Neuronal stem cell (in vitro differentiated cells): Measurements from ENCODE around the gene MRNIP.

Experiments used
- DNase-seq: peaks from one replicate; pipeline ENCODE4 v3.0.0-alpha.2; 2013; ENCODE audit warnings: low spot score
- H2AFZ ChIP-seq: one replicate; pipeline ENCODE4 v1.6.1; 2013; ENCODE audit warnings: mild to moderate bottlenecking, low read length, inconsistent platforms
- H2AK5ac ChIP-seq: 2 replicates; pipeline ENCODE4 v1.6.1; 2013; ENCODE audit warnings: low read depth, mild to moderate bottlenecking, inconsistent platforms, low read length, moderate library complexity, mixed read lengths
- H2BK120ac ChIP-seq: 2 replicates; pipeline ENCODE4 v1.6.1; 2013; ENCODE audit warnings: low read depth, mild to moderate bottlenecking, inconsistent platforms, low read length, moderate library complexity, mixed read lengths
- H2BK12ac ChIP-seq: one replicate; pipeline ENCODE4 v1.6.1; 2013; ENCODE audit warnings: low read length, inconsistent platforms
- H2BK15ac ChIP-seq: 2 replicates; pipeline ENCODE4 v1.6.1; 2013; ENCODE audit warnings: mild to moderate bottlenecking, low read length, inconsistent platforms, mixed read lengths
- H2BK5ac ChIP-seq: one replicate; pipeline ENCODE4 v1.6.1; 2013; ENCODE audit warnings: inconsistent platforms, mild to moderate bottlenecking, low read length, moderate library complexity
- H3K14ac ChIP-seq: one replicate; pipeline ENCODE4 v1.6.1; 2013; ENCODE audit warnings: low read length, inconsistent platforms
- H3K18ac ChIP-seq: 2 replicates; pipeline ENCODE4 v1.6.1; 2013; ENCODE audit warnings: low read length, inconsistent platforms
- H3K23ac ChIP-seq: 2 replicates; pipeline ENCODE4 v1.6.1; 2013; ENCODE audit warnings: low read depth, mild to moderate bottlenecking, mixed read lengths, low read length, inconsistent platforms; ENCODE audit not compliant: poor library complexity
- H3K27ac ChIP-seq: replicated peaks from 3 replicates; pipeline ENCODE4 v1.5.1; 2013; ENCODE audit warnings: low read length, inconsistent platforms
- H3K27me3 ChIP-seq, 3 experiments: 2 replicates each; pipeline ENCODE4 v1.6.1; 2013; ENCODE audit warnings: low read length in 3 of 3, mild to moderate bottlenecking in 2 of 3, inconsistent platforms in 1 of 3, low read depth in 1 of 3, mixed read lengths in 1 of 3, moderate library complexity in 1 of 3; ENCODE audit not compliant: control insufficient read depth in 3 of 3, insufficient read depth in 3 of 3
- H3K36me3 ChIP-seq, 2 donors: replicated peaks in 1 of 2; 2 replicates each; pipeline ENCODE4 v1.6.1; 2013; ENCODE audit warnings: low read length in 2 of 2; ENCODE audit not compliant: control insufficient read depth in 2 of 2, insufficient read depth in 2 of 2
- H3K4ac ChIP-seq: 2 replicates; pipeline ENCODE4 v1.6.1; 2013; ENCODE audit warnings: inconsistent platforms, mild to moderate bottlenecking, low read length, moderate library complexity
- H3K4me1 ChIP-seq, 2 donors: 1 replicate in 1 of 2; 2 replicates in 1 of 2; pipeline ENCODE4 v1.6.1; 2013; ENCODE audit warnings: low read length in 2 of 2, low read depth in 1 of 2; ENCODE audit not compliant: control insufficient read depth in 2 of 2, insufficient read depth in 1 of 2
- H3K4me2 ChIP-seq: one replicate; pipeline ENCODE4 v1.6.1; 2013; ENCODE audit warnings: mild to moderate bottlenecking, low read length, inconsistent platforms; ENCODE audit not compliant: insufficient read depth, poor library complexity, severe bottlenecking
- H3K4me3 ChIP-seq, 2 donors: 2 replicates each; pipeline ENCODE4 v1.5.1; 2013; ENCODE audit warnings: low read length in 2 of 2, mild to moderate bottlenecking in 2 of 2, inconsistent platforms in 1 of 2, moderate library complexity in 1 of 2
- H3K79me1 ChIP-seq: one replicate; pipeline ENCODE4 v1.6.1; 2013; ENCODE audit warnings: low read depth, mild to moderate bottlenecking, inconsistent platforms, low read length, moderate library complexity
- H3K9ac ChIP-seq: one replicate; pipeline ENCODE4 v1.6.1; 2013; ENCODE audit warnings: mild to moderate bottlenecking, low read depth, low read length, inconsistent platforms; ENCODE audit not compliant: poor library complexity
- H3K9me3 ChIP-seq, 2 donors: replicated peaks in 1 of 2; 2 replicates each; pipeline versions ENCODE3 to v1.6.1; 2013; ENCODE audit warnings: low read length in 2 of 2, mild to moderate bottlenecking in 2 of 2, inconsistent platforms in 1 of 2, low read depth in 1 of 2, mixed read lengths in 1 of 2, moderate library complexity in 1 of 2; ENCODE audit not compliant: control insufficient read depth in 2 of 2, insufficient read depth in 1 of 2
- H4K8ac ChIP-seq: one replicate; pipeline ENCODE4 v1.6.1; 2013; ENCODE audit warnings: low read depth, mild to moderate bottlenecking, inconsistent platforms, low read length, moderate library complexity
- H4K91ac ChIP-seq: one replicate; pipeline ENCODE4 v1.6.1; 2013; ENCODE audit warnings: low read length, low read depth, mild to moderate bottlenecking, inconsistent platforms; ENCODE audit not compliant: poor library complexity
- WGBS, 2 donors: extraction: QIAGEN DNeasy Blood & Tissue Kit; methylation state at CpG; one replicate each; pipeline ENCODE4 v1.1.7; 2013; ENCODE audit warnings: missing lambda C conversion rate in 2 of 2, mixed read lengths in 1 of 2; ENCODE audit not compliant: insufficient read length in 2 of 2, insufficient replicate concordance in 1 of 2; ENCODE audit errors: extremely low coverage in 2 of 2; 5-methylcytosine and 5-hydroxymethylcytosine counted together

The MRNIP gene

DNA sequence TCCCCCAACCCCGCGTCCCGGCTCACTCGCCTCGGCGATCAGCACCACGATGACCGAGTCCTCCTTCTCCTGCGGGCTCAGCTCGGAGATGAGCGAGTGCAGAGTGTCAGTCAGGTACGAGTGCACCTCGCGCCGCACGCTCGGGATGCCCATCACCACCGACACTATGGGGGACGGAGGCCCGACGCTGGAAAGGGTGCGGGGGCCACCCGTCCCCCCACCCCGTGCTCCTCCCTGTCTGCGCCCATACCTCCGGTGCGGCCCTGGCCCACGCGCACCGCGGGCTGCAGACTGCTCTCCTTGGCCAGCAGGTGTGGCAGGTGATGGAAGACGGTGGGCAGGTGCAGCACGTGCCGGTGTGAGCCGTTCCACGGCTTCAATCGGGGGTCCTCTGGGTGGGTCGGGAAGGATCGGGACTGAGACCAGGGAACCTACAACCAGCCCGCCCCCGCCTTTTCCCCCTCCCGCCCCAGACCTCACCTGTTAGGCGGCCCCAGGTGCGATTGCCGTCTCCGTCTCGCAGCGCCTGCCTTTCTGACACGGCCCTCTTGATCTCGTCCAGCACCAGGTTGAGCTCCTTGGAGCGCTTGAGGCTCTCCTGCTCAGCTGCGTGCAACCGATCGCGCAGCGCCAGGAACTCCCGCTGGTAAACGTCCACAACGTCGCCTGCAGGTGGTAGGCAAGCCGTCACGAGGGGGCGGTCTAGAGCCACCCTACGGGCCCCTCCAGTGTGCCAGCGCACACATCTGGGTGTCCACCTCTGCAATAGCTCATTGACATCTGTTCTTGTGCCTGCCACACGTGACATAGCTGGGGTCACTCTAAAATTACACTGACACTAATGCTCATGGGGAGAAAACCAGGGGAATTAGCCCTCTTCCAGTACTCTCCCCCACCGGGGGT lies 57.1 kb downstream of the MRNIP start:
- peaks cover 15 to 28% of the 10 kb centered on the region in 2 donors for H3K4me1 ChIP-seq
- H4K91ac ChIP-seq, result no peak overlapping the region
- H3K4ac ChIP-seq, result peak overlapping the region; percentile 95
- peaks cover 0 to 4% of the 10 kb centered on the region in 2 donors for H3K9me3 ChIP-seq
- H3K23ac ChIP-seq, result peak overlapping the region; percentile 78
- H3K4me3 ChIP-seq, result no peak overlapping the region
- peak overlapping the region; percentile 57 for H2BK15ac ChIP-seq
- H3K18ac ChIP-seq, result peak overlapping the region; percentile 85
- DNase-seq, result no peak
- no peak overlapping the region for H2AFZ ChIP-seq
- peak overlapping the region; percentile 92 for H2AK5ac ChIP-seq
- H3K14ac ChIP-seq, result no peak overlapping the region
- no peak overlapping the region for H3K4me2 ChIP-seq
- no peak overlapping the region for H3K27ac ChIP-seq
- H2BK12ac ChIP-seq, result peak overlapping the region; percentile 90
- no peak overlapping the region for H2BK5ac ChIP-seq
- peaks cover 26 to 59% of the 10 kb centered on the region in 2 donors for H3K36me3 ChIP-seq
- peaks cover 10% of the 10 kb centered on the region for H3K79me1 ChIP-seq
- peaks cover 0 to 4% (median 0%) of the 10 kb centered on the region in 3 experiments for H3K27me3 ChIP-seq
- no peak overlapping the region for H4K8ac ChIP-seq
- no CpG with 5 or more reads among the region's 67 CpGs for WGBS, 2 donors
- peak overlapping the region; percentile 44 for H3K9ac ChIP-seq
- H2BK120ac ChIP-seq, result no peak overlapping the region

DNA sequence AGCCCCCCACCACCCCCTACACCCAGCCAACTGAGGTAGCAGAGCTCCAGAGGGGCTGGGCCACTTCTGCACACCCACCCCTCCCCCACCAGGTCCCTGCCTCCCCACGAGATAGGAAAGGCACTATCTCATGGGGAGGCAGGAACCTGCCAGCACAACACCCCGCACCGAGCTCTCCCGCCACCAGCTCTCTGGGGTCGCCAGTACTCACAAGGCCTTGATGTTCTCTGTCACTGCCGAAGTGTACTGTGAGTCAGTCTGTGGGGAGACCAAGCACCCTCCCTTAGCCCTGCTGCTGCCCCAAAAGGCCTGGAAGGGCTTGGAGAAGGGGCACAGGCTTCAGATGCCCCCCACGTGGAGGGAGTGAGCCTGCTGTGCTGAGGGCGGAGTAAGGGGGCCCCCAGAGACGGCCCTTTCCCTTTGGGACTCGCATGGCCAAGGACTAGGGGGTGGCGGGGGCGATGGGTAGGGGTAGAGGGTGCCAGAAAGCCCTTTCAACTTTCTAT lies 57.9 kb downstream of the MRNIP start:
- H3K4me1 ChIP-seq, result peaks cover 18 to 29% of the 10 kb centered on the region in 2 donors
- no peak overlapping the region for H3K9ac ChIP-seq
- H3K27me3 ChIP-seq, result peaks cover 0 to 4% (median 0%) of the 10 kb centered on the region in 3 experiments
- H3K36me3 ChIP-seq, result peaks cover 26 to 59% of the 10 kb centered on the region in 2 donors
- H2AFZ ChIP-seq, result no peak overlapping the region
- no peak overlapping the region for H2BK5ac ChIP-seq
- H3K14ac ChIP-seq, result peak overlapping the region; percentile 71
- H3K23ac ChIP-seq, result no peak overlapping the region
- H2BK12ac ChIP-seq, result no peak overlapping the region
- H4K91ac ChIP-seq, result no peak overlapping the region
- H3K4me3 ChIP-seq, result no peak overlapping the region
- no peak overlapping the region for H2BK15ac ChIP-seq
- H3K27ac ChIP-seq, result no peak overlapping the region
- H3K9me3 ChIP-seq, result peaks cover 0 to 4% of the 10 kb centered on the region in 2 donors
- no peak overlapping the region for H3K18ac ChIP-seq
- no peak overlapping the region for H4K8ac ChIP-seq
- peaks cover 10% of the 10 kb centered on the region for H3K79me1 ChIP-seq
- no peak for DNase-seq
- WGBS, 2 donors, result no CpG with 5 or more reads among the region's 12 CpGs
- H3K4ac ChIP-seq, result no peak overlapping the region
- no peak overlapping the region for H3K4me2 ChIP-seq
- no peak overlapping the region for H2AK5ac ChIP-seq
- H2BK120ac ChIP-seq, result no peak overlapping the region

DNA sequence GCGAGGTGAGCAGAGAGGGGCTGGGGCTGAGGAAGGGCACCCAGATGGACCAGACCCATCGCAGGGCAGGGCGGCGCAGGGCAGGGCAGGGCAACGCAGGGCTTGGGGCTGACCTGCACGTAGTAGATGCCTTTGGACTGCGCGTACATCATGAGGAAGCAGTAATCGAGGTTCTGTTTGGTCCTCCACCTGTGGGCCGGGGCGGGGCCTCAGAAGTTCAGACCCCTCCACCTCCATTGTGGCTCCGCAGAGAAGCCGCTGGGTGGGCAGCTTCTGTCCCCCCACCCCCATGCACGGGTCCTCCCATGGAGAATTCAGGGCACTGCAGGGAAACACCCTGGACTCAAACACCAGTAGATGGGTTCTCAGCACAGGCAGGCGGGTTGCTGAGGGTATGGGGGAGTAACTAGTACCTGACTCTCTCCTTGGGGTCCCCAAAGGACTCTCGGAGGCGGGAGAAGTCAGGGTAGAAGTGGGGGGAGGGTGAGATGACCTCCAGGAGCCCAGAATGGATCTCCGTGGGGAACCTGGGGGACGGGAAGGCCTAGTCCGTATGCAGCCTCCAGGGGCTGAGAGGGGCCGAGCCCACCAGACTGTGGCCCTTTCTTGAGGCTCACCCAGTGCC lies 58.4 kb downstream of the MRNIP start:
- peaks cover 0 to 4% of the 10 kb centered on the region in 2 donors for H3K9me3 ChIP-seq
- no peak overlapping the region for H2AK5ac ChIP-seq
- no peak overlapping the region for H4K91ac ChIP-seq
- H3K27me3 ChIP-seq, result peaks cover 0 to 8% (median 0%) of the 10 kb centered on the region in 3 experiments
- H3K23ac ChIP-seq, result no peak overlapping the region
- H3K4ac ChIP-seq, result no peak overlapping the region
- peaks cover 26 to 59% of the 10 kb centered on the region in 2 donors for H3K36me3 ChIP-seq
- WGBS, 2 donors, result no CpG with 5 or more reads among the region's 21 CpGs
- no peak overlapping the region for H4K8ac ChIP-seq
- no peak overlapping the region for H3K14ac ChIP-seq
- H2AFZ ChIP-seq, result no peak overlapping the region
- H3K4me1 ChIP-seq, result peaks cover 18 to 27% of the 10 kb centered on the region in 2 donors
- H2BK120ac ChIP-seq, result no peak overlapping the region
- H3K18ac ChIP-seq, result no peak overlapping the region
- no peak overlapping the region for H3K9ac ChIP-seq
- no peak overlapping the region for H2BK15ac ChIP-seq
- no peak for DNase-seq
- peaks cover 8% of the 10 kb centered on the region for H3K79me1 ChIP-seq
- no peak overlapping the region for H3K4me3 ChIP-seq
- H2BK5ac ChIP-seq, result no peak overlapping the region
- no peak overlapping the region for H3K4me2 ChIP-seq
- no peak overlapping the region for H3K27ac ChIP-seq
- no peak overlapping the region for H2BK12ac ChIP-seq

DNA sequence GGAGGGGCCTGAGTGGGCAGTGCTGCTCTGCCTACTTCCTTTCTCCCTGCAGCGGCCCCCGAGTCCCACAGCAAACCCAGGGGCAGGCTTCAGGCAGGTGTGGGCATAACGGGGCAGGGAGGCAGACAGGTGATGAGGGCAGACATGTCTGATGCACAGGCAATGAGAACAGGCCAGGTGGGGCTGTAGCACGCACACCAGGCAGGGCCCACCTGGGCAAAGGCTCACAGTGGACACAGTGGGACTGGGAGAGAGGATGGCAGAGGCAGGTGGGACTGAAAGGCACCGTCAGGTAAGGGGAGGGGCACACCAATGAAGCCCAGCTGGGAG lies 59.0 kb downstream of the MRNIP start:
- H3K27me3 ChIP-seq, result peaks cover 0 to 8% (median 0%) of the 10 kb centered on the region in 3 experiments
- no CpG with 5 or more reads among the region's 5 CpGs for WGBS, 2 donors
- H3K27ac ChIP-seq, result no peak overlapping the region
- H2AK5ac ChIP-seq, result no peak overlapping the region
- H3K9ac ChIP-seq, result no peak overlapping the region
- peaks cover 8% of the 10 kb centered on the region for H3K79me1 ChIP-seq
- no peak overlapping the region for H2BK15ac ChIP-seq
- H3K4ac ChIP-seq, result no peak overlapping the region
- no peak overlapping the region for H4K8ac ChIP-seq
- no peak for DNase-seq
- no peak overlapping the region for H3K4me2 ChIP-seq
- H3K23ac ChIP-seq, result peak overlapping the region; percentile 68
- no peak overlapping the region for H4K91ac ChIP-seq
- peak overlapping the region; percentile 11 for H3K18ac ChIP-seq
- H2BK12ac ChIP-seq, result peak overlapping the region; percentile 75
- no peak overlapping the region for H2AFZ ChIP-seq
- no peak overlapping the region for H3K14ac ChIP-seq
- peaks cover 26 to 59% of the 10 kb centered on the region in 2 donors for H3K36me3 ChIP-seq
- no peak overlapping the region for H2BK5ac ChIP-seq
- H3K9me3 ChIP-seq, result peaks cover 0 to 4% of the 10 kb centered on the region in 2 donors
- H3K4me3 ChIP-seq, result no peak overlapping the region
- peaks cover 14 to 26% of the 10 kb centered on the region in 2 donors for H3K4me1 ChIP-seq
- H2BK120ac ChIP-seq, result no peak overlapping the region
